VCaP (cell line): ENCODE measurements around the gene FOXE3.

Experiments
- H3K27ac ChIP-seq: fragments of 450-650 bp; 2 replicates; pipeline ENCODE4 v1.5.1; 2017
- TF ChIP-seq, protein P1 (sequence below): fragments of 450-650 bp; conservative IDR thresholded peaks from 2 replicates; pipeline ENCODE4 v1.5.1; 2017; ENCODE audit warnings: mild to moderate bottlenecking, moderate library complexity

The FOXE3 gene

DNA sequence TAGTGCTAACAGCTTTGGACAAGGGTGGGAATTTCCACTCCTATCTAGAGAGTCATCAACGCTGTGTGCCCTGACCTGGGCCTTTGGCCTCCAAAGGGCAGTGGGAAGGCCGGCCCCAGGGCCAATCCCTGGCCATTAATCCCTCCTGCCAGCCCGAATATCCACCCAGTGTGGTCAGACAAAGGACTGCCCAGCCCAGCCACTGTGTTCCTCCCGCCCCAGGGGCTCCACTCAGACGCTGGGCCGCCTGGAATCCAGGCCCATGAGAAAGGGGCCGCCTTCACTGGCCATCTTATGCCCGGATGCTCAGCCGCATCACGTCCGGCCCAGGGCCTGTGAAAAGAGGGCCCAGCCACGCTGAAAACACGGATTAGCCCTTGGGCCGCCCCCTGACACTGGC lies 3.6 kb upstream of the FOXE3 start:
- TF ChIP-seq, protein P1, sequence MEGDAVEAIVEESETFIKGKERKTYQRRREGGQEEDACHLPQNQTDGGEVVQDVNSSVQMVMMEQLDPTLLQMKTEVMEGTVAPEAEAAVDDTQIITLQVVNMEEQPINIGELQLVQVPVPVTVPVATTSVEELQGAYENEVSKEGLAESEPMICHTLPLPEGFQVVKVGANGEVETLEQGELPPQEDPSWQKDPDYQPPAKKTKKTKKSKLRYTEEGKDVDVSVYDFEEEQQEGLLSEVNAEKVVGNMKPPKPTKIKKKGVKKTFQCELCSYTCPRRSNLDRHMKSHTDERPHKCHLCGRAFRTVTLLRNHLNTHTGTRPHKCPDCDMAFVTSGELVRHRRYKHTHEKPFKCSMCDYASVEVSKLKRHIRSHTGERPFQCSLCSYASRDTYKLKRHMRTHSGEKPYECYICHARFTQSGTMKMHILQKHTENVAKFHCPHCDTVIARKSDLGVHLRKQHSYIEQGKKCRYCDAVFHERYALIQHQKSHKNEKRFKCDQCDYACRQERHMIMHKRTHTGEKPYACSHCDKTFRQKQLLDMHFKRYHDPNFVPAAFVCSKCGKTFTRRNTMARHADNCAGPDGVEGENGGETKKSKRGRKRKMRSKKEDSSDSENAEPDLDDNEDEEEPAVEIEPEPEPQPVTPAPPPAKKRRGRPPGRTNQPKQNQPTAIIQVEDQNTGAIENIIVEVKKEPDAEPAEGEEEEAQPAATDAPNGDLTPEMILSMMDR: no peak
- H3K27ac ChIP-seq: no peak overlapping the region

DNA sequence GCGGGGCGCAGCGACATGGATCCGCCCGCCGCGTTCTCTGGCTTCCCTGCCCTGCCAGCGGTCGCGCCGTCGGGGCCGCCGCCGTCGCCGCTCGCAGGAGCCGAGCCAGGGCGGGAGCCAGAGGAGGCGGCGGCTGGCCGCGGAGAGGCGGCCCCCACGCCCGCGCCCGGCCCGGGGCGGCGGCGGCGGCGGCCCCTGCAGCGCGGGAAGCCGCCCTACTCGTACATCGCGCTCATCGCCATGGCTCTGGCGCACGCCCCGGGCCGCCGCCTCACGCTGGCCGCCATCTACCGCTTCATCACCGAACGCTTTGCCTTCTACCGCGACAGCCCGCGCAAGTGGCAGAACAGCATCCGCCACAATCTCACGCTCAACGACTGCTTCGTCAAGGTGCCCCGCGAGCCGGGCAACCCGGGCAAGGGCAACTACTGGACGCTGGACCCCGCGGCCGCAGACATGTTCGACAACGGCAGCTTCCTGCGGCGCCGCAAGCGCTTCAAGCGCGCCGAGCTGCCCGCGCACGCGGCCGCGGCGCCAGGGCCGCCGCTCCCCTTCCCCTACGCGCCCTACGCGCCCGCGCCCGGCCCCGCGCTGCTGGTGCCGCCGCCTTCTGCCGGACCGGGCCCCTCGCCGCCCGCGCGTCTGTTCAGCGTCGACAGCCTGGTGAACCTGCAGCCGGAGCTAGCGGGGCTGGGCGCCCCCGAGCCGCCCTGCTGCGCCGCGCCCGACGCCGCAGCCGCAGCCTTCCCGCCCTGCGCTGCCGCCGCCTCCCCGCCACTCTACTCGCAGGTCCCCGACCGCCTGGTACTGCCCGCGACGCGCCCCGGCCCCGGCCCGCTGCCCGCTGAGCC lies 459 bp downstream of the FOXE3 start:
- TF ChIP-seq, protein P1: no peak
- no peak overlapping the region for H3K27ac ChIP-seq

DNA sequence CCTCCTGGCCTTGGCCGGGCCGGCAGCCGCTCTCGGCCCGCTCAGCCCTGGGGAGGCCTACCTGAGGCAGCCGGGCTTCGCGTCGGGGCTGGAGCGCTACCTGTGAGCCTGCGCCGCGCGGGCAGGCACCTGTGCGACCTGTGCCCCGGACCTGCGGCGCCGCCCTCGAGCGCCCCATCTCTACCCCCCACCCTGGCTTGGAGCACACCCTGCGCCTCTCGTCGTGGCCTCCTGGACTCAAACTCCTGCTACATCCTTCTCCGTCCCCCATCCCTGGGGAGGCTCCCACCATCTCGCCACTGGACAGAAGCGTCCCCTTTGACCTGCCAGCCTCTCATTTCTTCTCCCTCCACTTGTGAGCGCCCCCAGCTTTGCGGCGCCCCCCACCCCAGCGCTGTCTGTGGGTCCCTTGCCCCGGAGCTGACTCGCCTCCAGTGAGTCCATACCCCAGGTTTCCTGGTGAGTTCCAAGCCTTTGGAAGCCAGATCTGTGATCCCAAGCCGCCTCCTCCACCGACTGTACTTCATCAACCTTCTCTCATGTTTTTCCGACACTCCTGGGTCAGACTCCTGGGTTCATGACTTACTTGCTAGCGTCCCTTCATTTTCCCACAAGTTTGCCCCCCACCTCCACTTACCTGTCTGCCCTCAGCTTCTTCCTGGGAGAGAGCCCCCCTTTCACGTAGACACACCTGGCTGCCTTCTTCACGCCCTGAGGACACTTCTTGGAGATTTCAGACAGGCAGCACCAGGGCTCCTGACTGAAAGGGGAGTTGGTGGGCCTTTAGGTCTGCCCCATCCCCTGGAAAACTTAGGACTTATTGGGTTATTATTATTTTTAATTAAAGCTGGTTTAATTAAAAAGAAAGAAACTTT lies 1.3 kb downstream of the FOXE3 start:
- TF ChIP-seq, protein P1: no peak
- no peak overlapping the region for H3K27ac ChIP-seq

DNA sequence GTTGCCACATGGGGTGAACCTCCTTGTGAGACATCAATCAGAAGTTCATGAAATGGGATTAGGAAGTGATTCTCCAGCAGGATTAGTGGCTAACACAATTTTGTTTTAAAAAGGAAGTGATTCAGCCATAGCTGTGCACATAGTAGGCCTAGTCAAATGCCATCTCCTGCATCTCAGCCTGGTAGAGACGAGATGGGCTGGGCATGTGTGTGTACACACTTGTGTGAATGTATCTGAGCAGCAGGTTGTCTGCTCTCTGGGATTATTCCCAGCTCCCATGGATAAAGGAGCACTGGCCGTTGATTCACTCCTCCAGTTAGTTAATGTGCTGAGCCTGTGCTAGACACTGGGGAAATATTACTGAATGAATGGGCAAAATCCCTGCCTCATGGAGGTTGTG lies 2.0 kb downstream of the FOXE3 start:
- TF ChIP-seq, protein P1: no peak

DNA sequence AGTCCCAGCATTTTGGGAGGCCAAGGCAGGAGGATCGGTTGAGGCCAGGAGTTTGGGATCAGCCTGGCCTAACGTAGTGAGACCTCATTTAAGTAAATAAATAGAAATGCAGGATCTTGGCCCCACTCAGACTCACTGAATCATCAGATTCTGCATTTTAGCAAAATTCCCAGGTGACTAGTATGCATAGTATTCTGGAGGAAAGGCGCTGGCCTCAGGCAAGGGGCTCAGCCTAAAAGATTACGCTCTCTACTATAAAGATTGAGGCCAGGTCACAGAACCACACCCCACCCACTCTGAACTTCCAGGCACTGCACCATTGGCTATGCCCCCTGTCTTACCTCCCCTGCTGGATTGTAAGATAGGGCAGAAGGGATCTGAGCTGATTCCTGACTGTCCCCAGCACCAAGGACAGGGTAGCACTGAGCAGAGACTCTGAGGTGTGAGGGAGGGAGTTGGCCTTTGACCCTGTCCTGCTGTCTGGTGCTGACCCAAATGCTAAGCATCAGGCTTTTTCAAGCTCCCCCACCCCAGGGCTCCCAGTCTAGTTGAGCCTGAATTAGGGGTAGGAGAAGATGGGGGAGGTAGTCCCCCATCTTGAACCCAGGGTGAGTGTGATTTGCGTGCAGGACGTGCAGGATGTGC lies 2.7 kb downstream of the FOXE3 start:
- H3K27ac ChIP-seq: no peak overlapping the region

More for the DNA sequence above, 2.0 kb downstream of the FOXE3 start:
- no peak overlapping the region for H3K27ac ChIP-seq

DNA sequence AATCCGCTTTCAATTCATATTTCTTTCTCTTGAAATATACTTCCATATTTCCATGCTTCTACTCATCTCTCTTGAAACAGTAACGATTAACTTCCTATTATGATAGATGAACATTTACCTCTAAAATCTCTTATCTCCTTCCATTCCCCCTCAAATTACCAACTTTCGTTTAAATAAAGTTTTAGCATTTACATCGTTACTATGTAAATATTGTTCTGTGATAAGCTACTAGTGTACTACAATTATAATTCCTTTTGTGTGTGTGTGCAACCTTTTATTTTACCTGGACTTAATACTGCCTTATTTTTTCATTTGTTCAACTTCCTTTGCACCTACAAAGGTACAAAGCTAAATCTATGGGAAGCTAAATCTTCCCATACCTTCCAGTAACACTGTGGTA lies 4.5 kb downstream of the FOXE3 start:
- TF ChIP-seq, protein P1: no peak
- H3K27ac ChIP-seq: no peak overlapping the region

More for the DNA sequence above, 2.7 kb downstream of the FOXE3 start:
- TF ChIP-seq, protein P1: no peak

DNA sequence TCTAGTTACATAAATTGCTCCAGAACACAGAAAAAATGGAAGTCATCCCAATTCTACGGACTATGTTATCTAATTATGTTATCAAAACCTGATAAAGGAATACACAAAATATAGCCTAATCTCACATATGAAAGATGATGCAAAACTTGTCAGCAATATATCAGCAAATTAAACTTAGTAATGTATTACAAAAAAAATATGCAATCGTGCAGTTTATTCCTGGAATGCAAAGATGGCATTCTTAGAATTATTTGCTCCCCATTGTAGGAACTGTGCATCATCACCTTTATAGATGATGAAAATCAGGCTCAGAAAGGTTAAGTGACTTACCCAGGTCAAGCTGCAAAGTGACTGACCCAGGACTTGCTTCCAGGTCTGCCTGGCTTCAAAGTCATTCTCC lies 7.8 kb downstream of the FOXE3 start:
- TF ChIP-seq, protein P1: no peak
- H3K27ac ChIP-seq: no peak overlapping the region
